Measurements from ENCODE around the gene SLC9A9. TPM values are rescaled to one million over a fixed set of nuclear protein-coding genes. Genes with fewer than 3 reads are reported as not detected.

The SLC9A9 gene
- total RNA-seq, 4 donors from 2014 or later = 7.8 to 19.6 (median 13.4) TPM

DNA sequence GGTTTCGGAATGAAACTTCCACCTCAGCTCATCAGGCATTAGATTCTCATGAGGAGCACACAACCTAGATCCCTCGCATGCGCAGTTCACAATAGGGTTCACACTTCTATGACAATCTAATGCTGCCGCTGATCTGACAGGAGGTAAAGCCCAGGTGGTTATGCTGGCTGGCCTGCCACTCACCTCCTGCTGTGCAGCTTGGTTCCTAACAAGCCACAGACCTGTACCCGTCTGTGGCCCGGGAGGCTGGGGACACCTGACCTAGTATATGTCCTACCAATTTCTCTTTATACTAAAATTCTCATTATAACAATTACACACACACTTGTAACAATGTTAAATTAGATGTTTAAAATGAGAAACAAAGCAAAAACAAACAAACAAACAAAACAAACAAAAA, 172.2 kb downstream of the SLC9A9 start:
- 93 to 94% methylated on average over 6 of the region's 6 CpGs for WGBS, 2 donors

DNA sequence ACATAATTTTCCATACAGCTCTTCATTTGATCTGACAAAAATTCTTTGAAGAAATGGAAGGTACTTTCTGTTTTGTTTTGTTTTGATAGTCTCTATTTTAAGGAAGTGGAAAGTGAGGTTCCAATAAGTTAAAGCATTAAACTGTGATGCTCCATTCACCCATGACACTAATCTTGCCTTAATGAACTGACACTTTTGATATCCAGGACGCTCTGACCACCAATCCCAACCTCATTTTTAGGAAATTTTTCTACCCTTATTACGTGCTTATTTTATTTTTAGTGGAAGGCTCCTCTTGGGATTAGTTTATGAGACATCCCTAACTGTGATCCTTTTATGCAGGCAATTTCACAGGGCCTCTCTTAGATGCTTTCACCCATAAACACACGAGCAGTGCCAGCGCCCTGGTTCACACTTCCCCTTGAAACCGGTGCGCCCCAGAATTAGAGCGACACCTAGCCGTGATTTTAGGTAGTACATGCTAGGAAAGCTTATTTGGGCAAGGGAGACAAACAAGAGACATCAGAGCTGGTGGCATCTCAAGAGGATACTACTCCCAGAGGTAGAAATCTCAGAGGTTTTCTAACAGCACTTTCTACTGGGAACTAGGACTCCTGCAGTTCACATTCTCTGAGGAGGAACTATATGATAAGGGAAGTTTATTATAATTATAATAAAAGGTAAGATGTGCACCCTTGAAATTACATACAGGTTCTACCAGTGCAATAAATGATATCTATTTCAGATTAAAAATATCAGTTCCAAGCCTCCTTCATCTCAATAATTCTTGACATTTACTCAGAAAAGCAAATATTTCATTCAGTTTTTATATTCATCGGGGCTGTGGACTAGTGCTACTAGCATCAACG, 173.9 kb downstream of the SLC9A9 start:
- DNase-seq = peak; percentile 75 to 84
- Histone ChIP-seq H3K4me3 (replicated peaks in 1 of 3) (no peak overlapping the region), H3K27ac (no peak overlapping the region), H3K36me3 (no peaks in the 10 kb centered on the region), H3K4me1 (no peaks in the 10 kb centered on the region), H3K9me3 (no peaks in the 10 kb centered on the region), H3K27me3 (no peaks in the 10 kb centered on the region)
- TF ChIP-seq POLR2A (IDR thresholded peaks at IDR 0.05) = no peak
- TF ChIP-seq, protein P1, sequence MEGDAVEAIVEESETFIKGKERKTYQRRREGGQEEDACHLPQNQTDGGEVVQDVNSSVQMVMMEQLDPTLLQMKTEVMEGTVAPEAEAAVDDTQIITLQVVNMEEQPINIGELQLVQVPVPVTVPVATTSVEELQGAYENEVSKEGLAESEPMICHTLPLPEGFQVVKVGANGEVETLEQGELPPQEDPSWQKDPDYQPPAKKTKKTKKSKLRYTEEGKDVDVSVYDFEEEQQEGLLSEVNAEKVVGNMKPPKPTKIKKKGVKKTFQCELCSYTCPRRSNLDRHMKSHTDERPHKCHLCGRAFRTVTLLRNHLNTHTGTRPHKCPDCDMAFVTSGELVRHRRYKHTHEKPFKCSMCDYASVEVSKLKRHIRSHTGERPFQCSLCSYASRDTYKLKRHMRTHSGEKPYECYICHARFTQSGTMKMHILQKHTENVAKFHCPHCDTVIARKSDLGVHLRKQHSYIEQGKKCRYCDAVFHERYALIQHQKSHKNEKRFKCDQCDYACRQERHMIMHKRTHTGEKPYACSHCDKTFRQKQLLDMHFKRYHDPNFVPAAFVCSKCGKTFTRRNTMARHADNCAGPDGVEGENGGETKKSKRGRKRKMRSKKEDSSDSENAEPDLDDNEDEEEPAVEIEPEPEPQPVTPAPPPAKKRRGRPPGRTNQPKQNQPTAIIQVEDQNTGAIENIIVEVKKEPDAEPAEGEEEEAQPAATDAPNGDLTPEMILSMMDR (IDR thresholded peaks at IDR 0.05) = peak; percentile 62 to 94 (median 85)
- intact Hi-C loops (cut with DNase I) = no loop called here
- WGBS, 2 donors = 30 to 31% methylated on average over 10 of the region's 10 CpGs

More for the DNA sequence above, 172.2 kb downstream of the SLC9A9 start:
- no peak overlapping the region for H3K27ac ChIP-seq
- no peak for DNase-seq
- intact Hi-C loops (cut with DNase I) = no loop called here
- no peaks in the 10 kb centered on the region for H3K36me3 ChIP-seq
- TF ChIP-seq POLR2A (IDR thresholded peaks at IDR 0.05) = no peak
- no peaks in the 10 kb centered on the region for H3K27me3 ChIP-seq
- no peaks in the 10 kb centered on the region for H3K9me3 ChIP-seq
- no peak overlapping the region for H3K4me3 ChIP-seq (replicated peaks in 1 of 3)
- no peaks in the 10 kb centered on the region for H3K4me1 ChIP-seq

DNA sequence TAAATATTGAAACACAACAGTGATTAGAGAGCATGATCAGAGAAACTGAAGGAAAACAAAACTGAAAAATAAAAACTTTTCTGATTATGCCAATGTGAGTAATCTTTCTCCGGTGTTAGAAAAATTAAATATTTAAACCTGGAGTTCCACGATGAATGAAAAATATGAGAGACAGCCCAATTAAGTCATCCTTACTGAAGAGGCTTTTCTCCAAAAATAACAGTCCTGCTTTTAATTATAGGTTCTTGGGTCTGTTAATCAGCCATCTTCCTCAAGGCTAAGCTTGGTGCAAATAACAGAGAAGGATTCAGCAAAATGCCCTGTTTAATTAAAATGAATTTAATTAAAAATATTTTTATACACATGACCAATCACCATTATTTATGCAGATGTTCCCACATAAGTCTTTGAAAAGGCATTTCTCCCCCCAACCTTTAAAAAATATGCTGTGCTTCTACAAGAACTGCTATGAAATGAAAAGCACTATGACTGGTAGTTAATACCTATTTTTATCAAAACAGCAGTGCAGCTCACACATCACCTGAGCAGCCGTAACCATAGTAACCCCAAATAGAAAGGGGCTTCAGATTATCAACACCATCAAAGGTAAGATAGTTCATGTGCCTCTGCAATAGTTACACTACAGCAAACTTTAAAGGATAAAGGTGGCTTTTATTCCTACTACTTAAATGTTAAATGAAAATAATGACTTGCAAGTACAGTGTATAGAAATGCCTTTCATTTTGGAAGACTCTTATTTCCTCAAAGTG, 175.7 kb downstream of the SLC9A9 start:
- H3K36me3 ChIP-seq = no peaks in the 10 kb centered on the region
- 86 to 93% methylated on average over 3 of the region's 3 CpGs for WGBS, 2 donors
- H3K4me3 ChIP-seq (replicated peaks in 1 of 3) = no peak overlapping the region
- DNase-seq = no peak
- H3K27ac ChIP-seq = no peak overlapping the region
- H3K9me3 ChIP-seq = no peaks in the 10 kb centered on the region
- H3K4me1 ChIP-seq = no peaks in the 10 kb centered on the region
- no peaks in the 10 kb centered on the region for H3K27me3 ChIP-seq
- no peak for TF ChIP-seq POLR2A (IDR thresholded peaks at IDR 0.05)
- TF ChIP-seq, protein P1 (IDR thresholded peaks at IDR 0.05) = no peak
- intact Hi-C loops (cut with DNase I) = no loop called here

DNA sequence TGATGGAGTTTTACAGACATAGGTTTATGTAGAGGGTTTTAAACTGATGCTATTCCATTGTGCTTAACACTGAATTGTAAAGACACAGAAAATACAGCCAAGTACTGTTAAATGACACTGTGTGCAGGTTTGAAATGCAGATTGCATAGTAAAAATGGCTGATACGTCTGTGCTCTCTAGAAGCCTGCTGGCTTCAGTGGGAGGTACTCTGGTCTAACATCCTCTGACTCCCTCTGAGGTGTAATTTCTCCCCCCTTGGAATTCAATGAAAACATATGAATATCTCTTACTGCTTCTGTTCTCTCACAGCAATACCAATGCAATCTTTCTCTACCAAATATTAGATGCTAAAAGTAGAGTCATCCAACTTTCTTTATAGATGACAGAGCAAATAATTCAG, 176.6 kb downstream of the SLC9A9 start:
- DNase-seq = no peak
- Histone ChIP-seq H3K27me3 (no peaks in the 10 kb centered on the region), H3K36me3 (no peaks in the 10 kb centered on the region), H3K27ac (no peak overlapping the region), H3K9me3 (no peaks in the 10 kb centered on the region), H3K4me1 (no peaks in the 10 kb centered on the region), H3K4me3 (replicated peaks in 1 of 3) (no peak overlapping the region)
- 60 to 70% methylated on average over 1 of the region's 1 CpG for WGBS, 2 donors
- TF ChIP-seq POLR2A (IDR thresholded peaks at IDR 0.05) = no peak
- TF ChIP-seq, protein P1 (IDR thresholded peaks at IDR 0.05) = no peak
- intact Hi-C loops (cut with DNase I) = no loop called here

DNA sequence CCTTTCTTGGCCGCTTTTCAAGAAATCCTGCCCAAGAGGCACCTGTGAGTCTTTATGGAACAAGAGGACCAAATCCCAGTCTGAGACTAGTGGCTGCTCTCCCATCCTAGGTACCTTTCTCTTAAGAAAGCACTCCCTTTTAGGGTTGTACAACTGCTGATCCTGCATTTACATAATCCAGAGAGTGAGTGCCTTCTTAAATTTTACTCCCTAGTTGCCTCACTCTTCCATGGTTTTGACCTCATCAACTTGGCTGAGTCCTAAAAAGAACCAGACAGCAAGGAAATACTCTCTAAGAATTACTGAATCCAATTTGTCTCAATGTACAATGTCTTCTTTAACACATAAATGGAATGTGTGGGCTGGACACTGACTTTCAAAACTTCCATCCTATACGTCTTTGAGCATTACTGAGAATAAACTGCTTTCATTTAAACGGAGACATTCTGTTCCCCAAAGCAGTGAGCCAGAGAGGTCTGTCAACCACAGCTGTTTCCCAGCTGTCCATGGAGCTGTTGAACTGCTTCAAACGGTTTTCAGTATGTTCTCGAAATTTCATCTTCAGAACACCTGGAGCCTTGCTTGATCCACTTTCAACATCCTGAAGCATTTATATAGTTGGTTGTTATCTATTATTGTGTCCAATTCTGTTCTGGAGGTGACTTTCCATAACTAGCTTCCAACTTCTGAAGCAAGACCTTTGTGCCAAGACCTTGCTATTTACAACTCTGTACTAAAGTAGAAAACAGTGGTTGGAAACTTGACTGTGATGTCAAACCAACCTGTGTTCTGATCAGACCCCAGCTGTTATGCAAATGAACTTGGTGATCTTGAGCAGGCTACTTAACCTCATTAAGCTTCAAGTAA, 179.1 kb downstream of the SLC9A9 start:
- H3K4me3 ChIP-seq (replicated peaks in 1 of 3) = no peak overlapping the region
- no peaks in the 10 kb centered on the region for H3K27me3 ChIP-seq
- no peaks in the 10 kb centered on the region for H3K4me1 ChIP-seq
- DNase-seq = no peak
- no peaks in the 10 kb centered on the region for H3K9me3 ChIP-seq
- WGBS, 2 donors = 79 to 87% methylated on average over 5 of the region's 5 CpGs
- H3K27ac ChIP-seq = no peak overlapping the region
- H3K36me3 ChIP-seq = no peaks in the 10 kb centered on the region
- intact Hi-C loops (cut with DNase I) = no loop called here
- no peak for TF ChIP-seq POLR2A (IDR thresholded peaks at IDR 0.05)
- TF ChIP-seq, protein P1 (IDR thresholded peaks at IDR 0.05) = no peak

Data from thyroid gland (tissue), 4 donors.